Lung (tissue), 13 donors: Measurements from ENCODE around the gene CLCF1. TPM values are rescaled to one million over a fixed set of nuclear protein-coding genes. Genes with fewer than 3 reads are reported as not detected.

ENCODE experiments used
- ATAC-seq: fragments of 200-7000 bp; cut with Tn5 transposase; one replicate; pipeline ENCODE4 v1.9.1; 2020; ENCODE audit warnings: moderate number of reproducible peaks; ENCODE audit not compliant: insufficient read depth, low FRiP score
- DNase-seq, 3 donors: peaks; one replicate each; pipeline ENCODE4 v3.0.0-alpha.2; 2013 to 2017
- H3K27ac ChIP-seq, 2 donors: one replicate each; pipeline ENCODE4 v1.5.1; 2013; ENCODE audit warnings: mild to moderate bottlenecking in 2 of 2, moderate library complexity in 2 of 2, control low read depth in 1 of 2, inconsistent platforms in 1 of 2, low read depth in 1 of 2, low read length in 1 of 2
- H3K27me3 ChIP-seq, 3 donors: one replicate each; pipeline ENCODE4 v1.5.1; 2013; ENCODE audit warnings: low read length in 2 of 3; ENCODE audit not compliant: control insufficient read depth in 3 of 3, insufficient read depth in 3 of 3
- H3K36me3 ChIP-seq, 4 donors: one replicate each; pipeline ENCODE4 v1.5.1; 2013; ENCODE audit warnings: low read length in 4 of 4, mild to moderate bottlenecking in 1 of 4, moderate library complexity in 1 of 4; ENCODE audit not compliant: control insufficient read depth in 4 of 4, insufficient read depth in 4 of 4
- H3K4me1 ChIP-seq, 5 donors: one replicate each; pipeline ENCODE4 v1.5.1; 2013; ENCODE audit warnings: low read length in 5 of 5, mild to moderate bottlenecking in 2 of 5, moderate library complexity in 1 of 5; ENCODE audit not compliant: control insufficient read depth in 5 of 5, insufficient read depth in 5 of 5
- H3K4me3 ChIP-seq: one replicate; pipeline ENCODE4 v1.5.1; 2013; ENCODE audit warnings: mild to moderate bottlenecking, control low read depth, moderate library complexity
- H3K9ac ChIP-seq, 2 donors: one replicate each; pipeline ENCODE4 v1.5.1; 2013; ENCODE audit warnings: low read length in 2 of 2, control low read depth in 1 of 2; ENCODE audit not compliant: insufficient read depth in 1 of 2
- H3K9me3 ChIP-seq, 4 donors: one replicate each; pipeline ENCODE4 v1.5.1; 2013; ENCODE audit warnings: low read length in 3 of 4, mild to moderate bottlenecking in 1 of 4, moderate library complexity in 1 of 4; ENCODE audit not compliant: control insufficient read depth in 4 of 4, insufficient read depth in 3 of 4
- CTCF ChIP-seq: IDR thresholded peaks from 2 replicates; pipeline ENCODE4 v1.5.1; 2012; ENCODE audit warnings: mild to moderate bottlenecking; ENCODE audit errors: control extremely low read depth, extremely low read depth
- WGBS, 2 donors: extraction: QIAGEN DNeasy Blood & Tissue Kit; methylation state at CpG; one replicate each; pipeline ENCODE4 v1.1.7; 2013; 5-methylcytosine and 5-hydroxymethylcytosine counted together
- polyA plus RNA-seq, 2 donors: library from polyadenylated mRNA; stranded (reverse); fragments of 200-250 nt; gene quantifications; one replicate each; pipeline ENCODE4 v1.2.1, GENCODE V29; 2013
- small RNA-seq: library from RNA; depleted of rRNA; stranded (forward); fragments of <200 nt; gene quantifications from one replicate; pipeline ENCODE3, GENCODE V24; 2014; ENCODE audit warnings: low replicate concordance
- total RNA-seq, 2 donors: library from RNA; depleted of rRNA in 1 of 2; stranded (reverse); fragments of >200 nt in 1 of 2; gene quantifications; one replicate each; pipeline ENCODE4 v1.2.1, GENCODE V29; 2014 to 2021
- donor health status: control.
- donor health status: control.
- donor health status: Bipolar disorder and iron deficiency.
- donor health status: healthy.
- donor health status: DM: yes; HTN: yes; CAD: no.

CLCF1 gene
- total and polyA plus RNA-seq, 4 donors: 3.5 to 10.0 (median 8.7) TPM

- DNase-seq: no peak
These were observed 59.2 kb downstream of the CLCF1 start for GRCh38 chr11:67314218-67314617.

More at GRCh38 chr11:67314218-67314617, 59.2 kb downstream of the CLCF1 start:
- H3K27ac ChIP-seq: no peak overlapping the region
- peaks cover 0 to 26% (median 5%) of the 10 kb centered on the region in 4 donors for H3K36me3 ChIP-seq
- no peaks in the 10 kb centered on the region for H3K27me3 ChIP-seq
- H3K9ac ChIP-seq: no peak overlapping the region
- no peak for ATAC-seq
- H3K4me1 ChIP-seq: peaks cover 0 to 9% (median 0%) of the 10 kb centered on the region in 5 donors
- no peak for TF ChIP-seq CTCF
- H3K9me3 ChIP-seq: no peaks in the 10 kb centered on the region
- no peak overlapping the region for H3K4me3 ChIP-seq
- 93 to 95% methylated on average over 2 of the region's 2 CpGs for WGBS, 2 donors

Small RNA genes within 50 kb of the gene (small RNA-seq; reads per million reads assigned to genes)
- gene RN7SKP239: not detected
- not detected for gene RNU6-1238P

Other genes with a start within 250 kb of the CLCF1 start
- gene GRK2, start 107.1 kb downstream of the CLCF1 start, total RNA-seq: 10 to 100 TPM; 37.1 to 99.8 TPM
- gene GRK2, start 107.1 kb downstream of the CLCF1 start, polyA plus RNA-seq: 100 to 1,000 TPM in 1 of 2 donors, 10 to 100 TPM in 1; 95.2 to 130 TPM
- 10 to 100 TPM; 35.9 to 86.2 TPM for gene ANKRD13D, start 84.3 kb downstream of the CLCF1 start, total RNA-seq
- gene ANKRD13D, start 84.3 kb downstream of the CLCF1 start, polyA plus RNA-seq: 10 to 100 TPM; 55.8 to 65.3 TPM
- gene SSH3, start 70.1 kb downstream of the CLCF1 start, total RNA-seq: 10 to 100 TPM; 31.4 to 42.7 TPM
- 10 to 100 TPM; 19.0 to 23.0 TPM for gene SSH3, start 70.1 kb downstream of the CLCF1 start, polyA plus RNA-seq
- gene POLD4, start 20.1 kb downstream of the CLCF1 start, total RNA-seq: 10 to 100 TPM; 27.4 to 99.6 TPM
- gene POLD4, start 20.1 kb downstream of the CLCF1 start, polyA plus RNA-seq: 100 to 1,000 TPM; 103 to 183 TPM
- 10 to 100 TPM; 19.7 to 35.9 TPM for gene RAD9A, start 18.4 kb upstream of the CLCF1 start, total RNA-seq
- 10 to 100 TPM; 14.1 to 22.8 TPM for gene RAD9A, start 18.4 kb upstream of the CLCF1 start, polyA plus RNA-seq
- gene PPP1CA, start 28.3 kb upstream of the CLCF1 start, total RNA-seq: 100 to 1,000 TPM in 1 of 2 donors, 10 to 100 TPM in 1; 87.2 to 175 TPM
- 100 to 1,000 TPM; 138 to 178 TPM for gene PPP1CA, start 28.3 kb upstream of the CLCF1 start, polyA plus RNA-seq
- gene TBC1D10C, start 30.5 kb upstream of the CLCF1 start, total RNA-seq: 10 to 100 TPM in 1 of 2 donors, 1 to 10 TPM in 1; 3.2 to 21.3 TPM
- 10 to 100 TPM; 15.8 to 19.7 TPM for gene TBC1D10C, start 30.5 kb upstream of the CLCF1 start, polyA plus RNA-seq
- 1 to 10 TPM; 1.2 to 1.7 TPM for gene CARNS1, start 42.1 kb upstream of the CLCF1 start, total RNA-seq
- 1 to 10 TPM in 1 of 2 donors, under 1 TPM in 1; 0.15 to 1.5 TPM for gene CARNS1, start 42.1 kb upstream of the CLCF1 start, polyA plus RNA-seq
- gene RPS6KB2, start 54.9 kb upstream of the CLCF1 start, total RNA-seq: 10 to 100 TPM; 26.3 to 56.8 TPM
- 10 to 100 TPM; 55.7 to 69.5 TPM for gene RPS6KB2, start 54.9 kb upstream of the CLCF1 start, polyA plus RNA-seq
- gene PTPRCAP, start 64.1 kb upstream of the CLCF1 start, total RNA-seq: 10 to 100 TPM in 1 of 2 donors, 1 to 10 TPM in 1; 8.8 to 13.7 TPM
- gene PTPRCAP, start 64.1 kb upstream of the CLCF1 start, polyA plus RNA-seq: 10 to 100 TPM; 10.8 to 19.0 TPM
- gene CORO1B, start 69.9 kb upstream of the CLCF1 start, total RNA-seq: 100 to 1,000 TPM in 1 of 2 donors, 10 to 100 TPM in 1; 65.6 to 147 TPM
- 100 to 1,000 TPM; 108 to 130 TPM for gene CORO1B, start 69.9 kb upstream of the CLCF1 start, polyA plus RNA-seq
- not detected for gene GPR152, start 79.1 kb upstream of the CLCF1 start, total RNA-seq
- gene GPR152, start 79.1 kb upstream of the CLCF1 start, polyA plus RNA-seq: under 1 TPM in 1 of 2 donors, not detected in 1; 0.06 TPM
- gene CABP4, start 81.8 kb upstream of the CLCF1 start, total RNA-seq: 1 to 10 TPM; 2.1 to 5.3 TPM
- gene CABP4, start 81.8 kb upstream of the CLCF1 start, polyA plus RNA-seq: 1 to 10 TPM in 1 of 2 donors, under 1 TPM in 1; 0.96 to 2.5 TPM
- gene TMEM134, start 95.7 kb upstream of the CLCF1 start, total RNA-seq: 10 to 100 TPM; 32.5 to 84.2 TPM
- gene TMEM134, start 95.7 kb upstream of the CLCF1 start, polyA plus RNA-seq: 10 to 100 TPM; 82.0 to 91.4 TPM
- gene AIP, start 109.4 kb upstream of the CLCF1 start, total RNA-seq: 10 to 100 TPM; 60.0 to 64.8 TPM
- 100 to 1,000 TPM in 1 of 2 donors, 10 to 100 TPM in 1; 82.8 to 126 TPM for gene AIP, start 109.4 kb upstream of the CLCF1 start, polyA plus RNA-seq
- gene PITPNM1, start 131.8 kb upstream of the CLCF1 start, total RNA-seq: 10 to 100 TPM; 36.4 to 67.3 TPM
- 10 to 100 TPM; 23.2 to 36.2 TPM for gene PITPNM1, start 131.8 kb upstream of the CLCF1 start, polyA plus RNA-seq
- gene CDK2AP2, start 134.6 kb upstream of the CLCF1 start, total RNA-seq: 100 to 1,000 TPM in 1 of 2 donors, 10 to 100 TPM in 1; 21.7 to 128 TPM
- 100 to 1,000 TPM; 114 to 149 TPM for gene CDK2AP2, start 134.6 kb upstream of the CLCF1 start, polyA plus RNA-seq
- not detected for gene CABP2, start 149.8 kb upstream of the CLCF1 start, total RNA-seq
- gene CABP2, start 149.8 kb upstream of the CLCF1 start, polyA plus RNA-seq: not detected
- gene GSTP1, start 210.2 kb upstream of the CLCF1 start, total RNA-seq: 100 to 1,000 TPM; 632 to 928 TPM
- gene GSTP1, start 210.2 kb upstream of the CLCF1 start, polyA plus RNA-seq: 1,000 to 10,000 TPM; 1,119 to 2,206 TPM
- 100 to 1,000 TPM; 144 to 191 TPM for gene NDUFV1, start 233.3 kb upstream of the CLCF1 start, total RNA-seq
- gene NDUFV1, start 233.3 kb upstream of the CLCF1 start, polyA plus RNA-seq: 100 to 1,000 TPM; 113 to 137 TPM